NCI-H2171 (cell line): ENCODE data around the gene ZNF621.
"Not testable (repeated sequence)": the region's sequence is repeated elsewhere in the genome, so short reads cannot be mapped to it uniquely, and the experiment has no call there.

Experiments used
- DNase-seq: peaks from one replicate; lab custom pipeline; 2025; lab: John Stamatoyannopoulos, UW

ZNF621 gene

DNA sequence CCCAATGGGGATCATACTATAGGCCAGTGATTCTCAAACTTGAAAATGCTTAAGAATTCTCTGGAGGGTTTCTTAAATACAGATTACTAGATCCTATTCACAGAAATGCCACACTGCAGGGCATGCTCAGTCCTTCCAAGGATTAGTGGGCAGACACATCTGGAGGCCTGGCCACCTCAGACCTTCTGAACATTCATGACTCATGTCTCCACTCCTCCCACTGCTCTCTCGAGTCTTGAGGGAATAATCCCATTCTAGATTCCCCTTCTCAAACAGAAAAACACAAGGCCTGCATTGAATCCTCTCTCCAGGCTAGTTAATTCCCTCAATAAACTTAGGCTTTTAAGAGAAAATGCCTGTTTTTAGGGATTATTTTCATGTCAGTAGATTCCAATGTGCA is 22.1 kb downstream of the ZNF621 start:
- no peak for DNase-seq

DNA sequence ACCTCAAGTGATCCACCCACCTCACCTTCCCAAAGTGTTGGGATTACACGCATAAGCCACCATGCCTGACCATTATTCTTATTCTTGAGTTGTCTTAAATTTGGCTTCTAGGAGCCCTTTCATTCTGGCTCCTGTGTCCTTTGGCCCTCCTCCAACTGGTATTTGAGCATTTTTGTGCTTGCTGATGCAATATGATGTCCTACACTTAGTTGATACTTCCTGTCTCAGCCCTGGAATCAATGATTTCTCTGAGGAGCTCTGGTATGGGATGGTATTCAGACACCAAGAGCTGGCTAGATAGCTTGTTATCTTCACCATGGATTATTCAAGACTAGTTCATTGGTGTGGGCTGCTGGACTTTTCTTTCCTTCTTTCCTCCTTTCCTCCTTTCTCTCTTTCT is 25.4 kb downstream of the ZNF621 start:
- DNase-seq: no peak

DNA sequence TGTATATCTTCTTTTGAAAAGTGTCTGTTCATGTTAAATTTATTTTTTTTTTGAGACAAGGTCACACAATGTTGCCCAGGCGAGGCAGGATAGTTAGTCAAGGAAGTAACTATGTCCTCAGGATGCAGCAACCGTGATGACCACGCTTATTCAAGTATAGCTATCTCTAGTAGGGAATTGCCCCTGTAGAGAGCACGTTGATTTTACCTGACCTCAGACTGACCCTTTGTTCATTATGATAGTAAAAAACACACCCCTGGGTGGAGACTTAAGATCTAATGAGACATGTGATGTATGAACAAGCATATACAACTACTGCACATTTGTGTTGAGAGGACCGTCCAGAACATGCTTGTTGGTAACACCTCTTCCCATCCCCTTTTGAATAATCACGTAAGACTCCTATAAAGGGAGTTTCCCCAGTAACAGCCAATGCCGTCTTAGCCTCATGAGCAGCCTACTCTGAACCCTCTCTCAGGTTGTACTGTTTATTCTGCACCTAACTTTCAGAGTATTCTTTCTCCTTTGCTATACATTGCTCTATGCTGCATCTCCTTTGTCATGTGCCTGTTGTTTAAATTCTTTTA is 32.9 kb downstream of the ZNF621 start:
- DNase-seq: no peak

DNA sequence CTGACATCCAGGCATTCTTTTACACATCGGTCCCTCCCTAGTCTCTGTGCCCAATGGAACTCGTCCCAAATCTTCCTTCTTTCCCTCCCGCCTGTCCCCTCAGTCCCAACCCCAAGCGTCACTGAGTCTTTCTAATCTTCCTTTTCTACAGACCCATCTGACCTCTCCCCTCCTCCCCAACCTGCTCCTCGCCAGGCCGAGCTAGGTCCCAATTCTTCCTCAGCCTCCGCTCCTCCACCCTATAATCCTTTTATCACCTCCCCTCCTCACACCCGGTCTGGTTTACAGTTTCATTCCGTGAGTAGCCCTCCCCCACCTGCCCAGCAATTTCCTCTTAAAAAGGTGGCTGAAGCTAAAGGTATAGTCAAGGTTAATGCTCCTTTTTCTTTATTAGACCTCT is 37.7 kb downstream of the ZNF621 start:
- not testable (repeated sequence) for DNase-seq

DNA sequence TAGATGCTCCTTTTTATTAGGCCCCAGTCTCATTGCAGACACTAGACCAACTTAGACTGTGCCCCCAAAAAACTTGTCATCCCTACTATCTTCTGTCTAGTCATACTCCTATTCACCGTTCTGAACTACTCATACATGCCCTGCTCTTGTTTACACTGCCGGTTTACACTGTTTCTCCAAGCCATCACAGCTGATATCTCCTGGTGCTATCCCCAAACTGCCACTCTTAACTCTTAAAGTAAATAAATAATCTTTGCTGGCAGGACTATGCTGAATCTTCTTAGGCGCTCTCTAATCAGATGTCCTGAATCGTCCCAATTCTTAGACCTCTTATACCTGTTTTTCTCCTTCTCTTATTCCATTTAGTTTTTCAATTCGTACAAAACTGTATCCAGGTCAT is 40.9 kb downstream of the ZNF621 start:
- not testable (repeated sequence) for DNase-seq

DNA sequence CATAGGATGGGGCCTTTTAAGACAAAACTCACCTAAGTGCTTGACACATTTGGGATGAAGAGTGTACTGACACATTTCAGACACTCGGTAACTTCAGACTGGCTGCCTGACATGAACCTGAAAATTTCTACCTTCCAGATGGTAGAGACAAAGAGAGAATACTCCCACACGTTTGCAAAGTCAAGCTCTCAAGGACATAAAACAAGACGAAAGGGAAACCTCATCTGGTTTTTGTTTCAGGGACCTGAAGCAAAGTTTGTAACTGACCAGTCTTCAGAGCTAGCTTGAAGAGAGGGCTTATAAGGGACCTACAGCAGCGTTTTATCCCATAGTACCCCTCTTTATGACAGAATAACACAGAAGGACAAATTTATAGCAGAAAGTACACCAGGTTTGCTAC is 41.9 kb downstream of the ZNF621 start:
- DNase-seq: no peak

DNA sequence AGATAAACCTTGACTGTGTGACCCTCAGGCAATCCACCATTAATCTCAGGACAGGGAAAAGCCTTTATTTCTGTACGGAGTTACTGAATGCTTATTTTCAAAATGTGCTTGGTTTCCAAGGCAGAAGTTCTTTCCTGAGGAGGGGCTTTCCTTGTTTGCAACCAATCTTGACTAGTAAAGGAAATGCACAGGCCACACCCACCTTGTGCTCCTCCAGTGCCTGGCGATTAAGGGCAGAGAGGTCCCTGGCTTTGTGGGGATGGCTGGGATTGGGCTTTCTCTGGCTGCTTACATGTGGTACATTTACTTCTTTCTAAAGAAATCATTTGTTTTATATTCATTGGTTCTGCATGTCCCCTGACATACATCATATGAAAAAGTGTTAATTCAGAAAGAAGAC is 47.8 kb downstream of the ZNF621 start:
- no peak for DNase-seq

DNA sequence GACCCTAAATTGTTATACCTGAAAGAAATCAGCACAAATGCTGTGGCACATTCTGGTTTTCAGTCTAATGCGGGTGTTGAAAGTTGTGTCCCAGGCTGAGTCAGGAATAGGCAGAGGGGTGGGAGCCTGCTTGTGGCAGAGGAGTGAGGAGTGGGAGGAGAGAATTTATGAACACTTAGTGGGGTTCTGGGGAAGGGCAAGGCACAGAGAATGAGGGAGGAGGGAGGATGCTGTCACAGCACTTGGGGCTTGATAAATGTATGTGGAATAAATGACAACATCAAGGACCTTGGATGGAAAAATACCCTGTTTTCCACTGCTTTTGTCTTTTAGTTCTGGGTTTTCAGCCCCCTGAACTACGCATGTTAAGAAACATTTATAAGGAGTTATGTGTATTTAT is 49.3 kb downstream of the ZNF621 start:
- no peak for DNase-seq

DNA sequence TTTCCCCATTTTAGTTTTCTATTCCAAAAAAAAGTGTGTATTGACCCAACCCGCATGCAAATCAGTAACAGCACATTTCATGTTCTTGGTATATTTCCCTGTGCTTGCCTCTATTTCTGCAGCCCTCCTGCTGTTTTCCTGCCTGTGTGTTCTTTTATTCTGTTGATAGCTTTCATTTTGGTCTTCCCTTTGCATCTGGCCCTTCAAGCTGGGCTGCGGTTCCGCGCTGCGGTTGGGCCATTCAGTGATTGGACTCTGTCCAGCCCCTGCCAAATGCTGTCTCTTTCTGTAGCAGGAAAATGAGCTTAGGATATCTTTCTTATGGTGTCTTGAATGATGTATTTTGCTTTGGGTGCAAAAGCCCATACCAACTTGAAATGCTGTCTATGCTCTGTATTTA is 49.9 kb downstream of the ZNF621 start:
- no peak for DNase-seq

DNA sequence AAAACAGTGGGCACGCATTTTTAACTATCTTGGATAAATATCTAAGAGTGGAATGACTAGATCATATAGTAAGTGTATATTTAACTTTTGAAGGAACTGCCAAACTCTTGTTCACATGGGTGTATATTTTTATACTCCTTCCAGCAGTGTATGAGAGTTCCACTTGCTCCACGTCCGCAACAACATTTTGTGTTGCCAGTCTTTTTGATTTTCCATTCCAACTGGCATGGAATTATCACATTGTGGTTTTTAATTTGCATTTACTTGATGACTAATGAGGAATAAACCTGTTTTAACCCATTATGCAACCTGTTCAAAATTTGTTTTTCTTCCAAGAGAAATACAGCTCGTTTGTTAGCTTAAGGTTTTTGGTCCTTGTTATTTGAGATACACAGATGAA is 51.6 kb downstream of the ZNF621 start:
- no peak for DNase-seq

DNA sequence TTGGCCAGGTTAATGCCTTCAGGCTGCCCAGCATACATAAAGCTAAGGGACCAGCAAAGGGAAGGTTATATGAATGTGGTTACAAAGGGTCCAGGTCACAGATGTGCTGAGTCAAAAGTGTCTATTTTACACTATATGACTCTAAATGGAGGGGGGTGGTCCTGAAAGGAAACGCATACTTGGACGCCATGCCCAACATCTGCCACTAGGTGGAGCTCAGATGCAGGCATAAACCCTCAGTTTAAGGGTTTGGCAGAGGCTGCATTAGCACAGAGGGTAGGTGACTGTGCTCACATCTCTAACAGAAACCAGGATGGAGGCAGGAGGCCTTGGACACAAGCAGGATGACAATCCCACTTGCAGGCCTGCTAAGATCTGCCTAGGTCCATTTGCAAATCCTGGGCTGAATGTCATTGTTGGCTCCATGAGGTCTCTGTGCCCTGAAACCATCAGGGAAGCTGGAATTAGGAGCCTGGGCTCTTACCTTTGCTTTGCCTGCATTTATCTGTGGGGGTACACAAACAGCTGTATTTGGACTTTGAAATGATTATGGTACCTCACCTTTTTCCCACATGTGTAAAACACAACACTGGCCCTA is 55.8 kb downstream of the ZNF621 start:
- peak; percentile 26 for DNase-seq

DNA sequence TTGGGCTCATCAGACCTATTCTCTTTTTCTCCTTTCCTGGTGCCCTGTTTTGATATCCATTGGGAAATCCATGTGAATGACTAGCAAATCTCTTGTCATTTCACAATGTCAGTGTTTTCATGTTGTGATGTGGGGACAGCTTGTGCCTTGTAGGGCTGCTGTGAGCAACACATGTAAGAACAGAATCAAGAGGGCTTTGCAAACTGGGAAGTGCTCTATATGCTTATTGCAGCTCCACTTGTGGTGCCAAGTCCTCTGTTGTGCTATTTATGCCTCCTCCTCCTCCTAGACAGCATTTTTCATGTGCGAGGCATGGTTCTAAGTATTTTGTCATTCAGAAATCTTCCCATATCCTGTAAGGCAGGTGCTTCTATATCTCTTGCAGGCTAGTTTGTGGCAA is 56.4 kb downstream of the ZNF621 start:
- no peak for DNase-seq

DNA sequence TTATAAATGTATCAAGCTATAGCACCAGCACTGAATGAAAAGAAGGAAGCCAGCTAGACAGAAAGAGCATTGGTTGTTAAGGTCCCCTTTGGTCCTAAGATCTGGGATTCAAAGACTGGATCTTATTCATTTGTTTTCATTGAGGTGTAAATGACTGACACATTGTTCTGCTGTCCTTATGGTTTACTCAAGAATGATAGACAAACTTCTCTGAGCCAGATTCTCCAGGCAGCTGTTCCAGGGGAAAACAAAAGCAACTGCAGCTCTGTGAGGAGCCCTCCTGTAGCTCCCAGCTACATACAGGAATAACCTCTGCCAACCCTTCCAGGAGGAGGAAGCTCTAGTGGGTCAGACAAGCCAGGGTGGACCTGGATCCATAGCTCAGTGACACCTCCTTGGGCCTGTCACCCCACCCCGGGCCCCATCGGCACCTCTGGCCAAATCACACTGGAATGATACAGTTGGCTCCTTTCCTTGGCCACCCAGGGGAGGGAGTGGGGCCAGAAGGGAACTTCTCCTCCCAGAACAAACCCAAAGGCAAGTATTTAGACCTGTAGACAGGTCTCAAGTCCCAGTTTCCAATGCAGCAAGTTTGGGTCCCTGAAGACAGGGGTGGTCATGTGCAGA is 57.8 kb downstream of the ZNF621 start:
- no peak for DNase-seq

DNA sequence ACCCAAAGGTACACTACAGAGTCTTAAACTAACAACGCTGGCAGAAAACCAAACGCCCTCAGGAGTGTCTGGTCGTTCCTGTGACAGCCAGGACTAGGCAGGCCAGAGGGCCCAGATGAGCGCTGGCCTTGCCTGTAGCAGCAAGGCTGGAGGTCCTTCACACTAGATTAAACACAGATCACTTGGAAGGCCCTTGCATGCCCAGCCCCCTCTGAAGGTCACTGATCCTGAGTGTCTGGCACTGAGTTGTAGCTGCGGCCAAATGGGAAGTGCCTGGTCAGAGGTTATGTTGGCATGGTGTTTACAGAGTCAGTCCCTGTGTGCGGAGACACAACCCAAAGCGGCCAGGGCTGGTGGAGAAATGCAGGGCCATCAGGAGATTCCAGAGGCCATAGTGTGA is 58.9 kb downstream of the ZNF621 start:
- DNase-seq: no peak

DNA sequence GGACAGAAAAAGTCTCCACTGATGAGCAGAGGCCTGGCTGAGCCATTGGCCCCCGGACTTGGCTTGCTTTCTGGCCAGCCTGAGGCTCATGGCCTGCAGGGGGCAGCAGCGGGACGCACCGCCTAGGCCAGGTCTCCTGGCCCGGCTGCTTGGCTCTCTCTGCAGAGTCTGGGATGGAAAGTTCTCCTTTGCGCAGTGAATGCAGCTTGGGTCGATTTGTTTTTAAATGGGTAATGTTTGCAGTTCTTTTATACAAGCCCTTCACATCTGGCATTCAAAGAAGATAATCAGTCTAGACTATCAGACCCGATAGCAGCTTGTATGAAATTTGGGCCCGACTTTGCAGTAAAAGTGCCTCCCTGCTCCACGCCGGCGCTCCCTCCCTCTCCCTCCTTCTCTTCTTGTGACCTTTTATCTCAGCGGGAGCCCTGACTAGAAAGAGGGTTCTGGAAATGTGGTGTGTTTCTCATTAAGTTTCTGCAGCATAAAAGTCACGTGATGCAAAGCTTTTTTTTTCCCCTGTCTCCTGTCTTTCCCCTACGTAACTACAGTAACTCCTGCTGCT is 59.9 kb downstream of the ZNF621 start:
- no peak for DNase-seq

DNA sequence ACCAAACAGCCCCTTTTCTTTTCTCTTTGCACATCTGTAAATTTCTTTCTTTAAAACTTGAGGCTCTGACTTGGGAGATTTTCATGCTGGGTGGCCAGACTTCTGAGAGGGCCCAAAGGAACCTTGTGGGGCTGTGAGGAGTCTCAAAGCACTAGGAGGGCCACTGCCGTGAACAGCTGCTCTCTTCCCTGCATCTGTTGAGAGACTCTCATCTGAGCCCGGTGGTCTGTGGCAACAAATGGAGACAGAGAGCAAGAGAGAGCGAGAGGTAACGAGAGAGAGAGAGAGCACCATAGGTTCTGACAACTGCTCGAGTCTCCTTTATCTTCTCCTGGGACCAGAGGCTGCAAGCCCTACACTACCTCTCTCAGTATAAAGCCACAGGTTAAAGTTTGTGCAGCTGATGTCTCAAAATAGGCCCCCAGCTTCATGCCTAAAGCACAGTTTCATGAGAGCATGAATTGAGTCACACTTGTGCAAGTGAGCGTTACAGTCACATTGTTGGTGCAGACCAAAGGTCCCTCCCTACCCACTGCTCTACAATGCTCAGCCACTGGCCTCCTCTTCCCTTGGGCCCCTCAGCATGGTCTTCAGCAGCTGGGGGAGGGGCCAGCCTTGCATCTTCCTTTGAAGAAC is 60.7 kb downstream of the ZNF621 start:
- DNase-seq: no peak

DNA sequence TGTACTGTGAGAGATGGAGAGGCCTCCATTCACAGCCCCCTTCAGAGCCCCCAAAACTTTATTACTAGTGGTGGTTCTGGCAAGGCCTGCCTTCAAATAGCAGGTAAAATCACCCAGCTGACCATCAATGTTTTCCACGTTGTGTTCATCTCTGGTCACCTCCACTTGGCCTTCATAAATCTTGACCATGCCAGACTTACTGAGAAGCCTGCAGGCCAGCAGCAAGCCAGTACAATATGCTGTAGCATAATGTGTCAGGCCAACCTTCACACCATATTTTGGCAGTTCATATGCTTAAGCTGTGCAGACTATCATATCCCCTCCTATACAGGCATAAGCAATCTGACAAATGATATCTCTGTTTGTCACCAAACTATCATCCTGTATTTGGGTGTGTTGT is 62.1 kb downstream of the ZNF621 start:
- DNase-seq: no peak

DNA sequence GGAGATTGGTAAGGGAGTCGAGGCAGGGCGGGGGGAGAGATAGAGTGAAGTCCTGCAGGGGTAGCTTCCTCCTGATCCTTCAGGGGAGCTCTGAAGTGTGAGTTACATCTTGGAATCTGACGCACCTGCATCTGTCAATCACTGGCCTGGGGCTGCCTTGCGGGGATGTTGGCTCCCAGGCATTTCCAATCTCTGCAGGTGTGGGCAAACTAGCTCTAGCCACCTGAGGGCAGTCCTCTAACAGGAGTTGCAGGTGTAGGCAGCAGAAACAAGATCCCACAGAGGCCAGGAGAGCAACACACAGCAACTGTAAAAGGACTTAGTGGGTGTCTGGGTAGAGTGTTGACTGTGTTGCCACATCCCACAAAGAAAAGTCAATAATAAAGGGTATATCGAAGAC is 63.6 kb downstream of the ZNF621 start:
- no peak for DNase-seq
